Right renal pelvis (tissue), 4 donors: ENCODE measurements around the gene SYNM. TPM values are rescaled to one million over a fixed set of nuclear protein-coding genes. Genes with fewer than 3 reads are reported as not detected.
"Not testable (repeated sequence)": the region's sequence is repeated elsewhere in the genome, so short reads cannot be mapped to it uniquely, and the experiment has no call there.

Source experiments
- DNase-seq, 4 donors: peaks; one replicate each; pipeline ENCODE4 v3.0.0-alpha.2; 2013; ENCODE audit warnings: low read depth in 4 of 4, low spot score in 3 of 4, missing footprints in 1 of 4
- polyA plus RNA-seq, 4 donors: library from polyadenylated mRNA; unstranded; fragments of 120-200 nt; gene quantifications; one replicate each; pipeline ENCODE4 v1.2.1, GENCODE V29; 2013; ENCODE audit not compliant: insufficient read length in 4 of 4

The SYNM gene
- polyA plus RNA-seq, 4 donors = 1.7 to 2.2 (median 2.0) TPM

- peak in 1 of 4 donors; percentile 8 for DNase-seq
Measured at GRCh38 chr15:99102332-99103235, 2.3 kb upstream of the SYNM start.

- DNase-seq = no peak
Measured at GRCh38 chr15:99103279-99103678, 1.6 kb upstream of the SYNM start.

GRCh38 chr15:99105514-99106341, 848 bp downstream of the SYNM start:
- DNase-seq = peak in 2 of 4 donors; percentile 40 to 48

- no peak for DNase-seq
Measured at GRCh38 chr15:99106417-99107220, 1.7 kb downstream of the SYNM start.

GRCh38 chr15:99108993-99109392, 4.1 kb downstream of the SYNM start:
- DNase-seq = no peak

- DNase-seq = no peak
Measured at GRCh38 chr15:99109555-99110021, 4.7 kb downstream of the SYNM start.

GRCh38 chr15:99110093-99110492, 5.2 kb downstream of the SYNM start:
- no peak for DNase-seq

GRCh38 chr15:99110581-99111320, 5.9 kb downstream of the SYNM start:
- DNase-seq = no peak

GRCh38 chr15:99111641-99112040, 6.8 kb downstream of the SYNM start:
- DNase-seq = not testable (repeated sequence)

GRCh38 chr15:99113547-99114271, 8.8 kb downstream of the SYNM start:
- no peak for DNase-seq

GRCh38 chr15:99114511-99115299, 9.8 kb downstream of the SYNM start:
- no peak for DNase-seq

GRCh38 chr15:99115300-99116215, 10.7 kb downstream of the SYNM start:
- DNase-seq = no peak

GRCh38 chr15:99117111-99117510, 12.2 kb downstream of the SYNM start:
- DNase-seq = no peak

- no peak for DNase-seq
Measured at GRCh38 chr15:99117563-99118257, 12.8 kb downstream of the SYNM start.

- no peak for DNase-seq
Measured at GRCh38 chr15:99118258-99118632, 13.4 kb downstream of the SYNM start.

- no peak for DNase-seq
Measured at GRCh38 chr15:99118801-99119546, 14.1 kb downstream of the SYNM start.
